Mammary epithelial cell (primary cell): ENCODE measurements around the gene CCDC107.

ENCODE experiments used
- CTCF ChIP-seq, 2 donors: IDR thresholded peaks in 1 of 2; conservative IDR thresholded peaks in 1 of 2; 2 replicates each; pipeline ENCODE4 v1.5.1; 2011 to 2012; ENCODE audit warnings: inconsistent platforms in 2 of 2, low read length in 2 of 2, mild to moderate bottlenecking in 2 of 2, control low read depth in 1 of 2, low read depth in 1 of 2; ENCODE audit not compliant: insufficient read depth in 1 of 2; ENCODE audit errors: extremely low read depth in 1 of 2
- EZH2 ChIP-seq: IDR thresholded peaks from 2 replicates; pipeline ENCODE4 v1.6.1; 2012; ENCODE audit warnings: low read length, inconsistent platforms, borderline replicate concordance

DNA sequence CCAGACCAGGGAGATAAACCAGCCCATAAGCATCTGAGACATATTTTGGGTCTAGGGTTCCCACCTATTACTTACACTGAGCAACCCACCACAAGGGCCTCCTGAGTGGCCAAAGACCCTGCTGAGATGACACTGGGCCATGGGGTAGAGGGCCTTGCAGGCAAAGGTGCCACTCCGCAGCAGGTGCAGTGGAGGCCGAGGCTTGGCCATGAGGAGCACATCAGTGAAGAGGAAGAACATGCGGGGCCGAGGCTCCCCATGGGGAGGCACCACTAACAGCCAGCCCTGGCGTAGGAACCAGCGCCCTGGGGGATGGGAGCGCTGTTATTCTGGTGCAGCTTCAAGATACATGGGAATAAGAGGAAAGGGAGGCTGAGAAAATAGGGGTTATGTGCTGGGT is 4.3 kb downstream of the CCDC107 start:
- TF ChIP-seq CTCF (conservative IDR thresholded peaks at IDR 0.05 in 1 of 2, IDR thresholded peaks at IDR 0.05 in 1 of 2; ENCODE audit: extremely low read depth in 1 of 2, insufficient read depth in 1 of 2, low read depth in 1 of 2, low read length in 2 of 2) (no peak), EZH2 (no peak)
